GM23338 (cell line): ENCODE measurements around the gene SYNDIG1. TPM values are rescaled to one million over a fixed set of nuclear protein-coding genes. Genes with fewer than 3 reads are reported as not detected.

ENCODE experiments used
- ATAC-seq: fragments of 200-7000 bp; cut with Tn5 transposase; 3 replicates; pipeline ENCODE4 v1.9.1; 2020
- DNase-seq: peaks from one replicate; pipeline ENCODE4 v3.0.0-alpha.2; 2015; ENCODE audit warnings: low spot score
- H2AFZ ChIP-seq: fragments of 200-600 bp; sonication (generic); 2 replicates; pipeline ENCODE4 v1.8.0; 2016; ENCODE audit warnings: antibody characterized with exemption, mild to moderate bottlenecking, moderate library complexity
- H3F3A ChIP-seq: fragments of 200-600 bp; sonication (generic); replicated peaks from 2 replicates; pipeline ENCODE4 v1.8.0; 2017; ENCODE audit warnings: antibody characterized with exemption, mixed run types, low read depth
- H3K27ac ChIP-seq: fragments of 200-600 bp; sonication (generic); 2 replicates; pipeline ENCODE4 v1.6.1; 2016; ENCODE audit warnings: low read depth
- H3K27me3 ChIP-seq: fragments of 200-600 bp; sonication (generic); 2 replicates; pipeline ENCODE4 v1.8.0; 2016; ENCODE audit warnings: mild to moderate bottlenecking, mixed run types, moderate library complexity; ENCODE audit not compliant: insufficient read depth
- H3K36me3 ChIP-seq: fragments of 200-600 bp; sonication (generic); 2 replicates; pipeline ENCODE4 v1.8.0; 2016; ENCODE audit warnings: mild to moderate bottlenecking; ENCODE audit not compliant: insufficient read depth
- H3K4me1 ChIP-seq: fragments of 200-600 bp; sonication (generic); 2 replicates; pipeline ENCODE4 v1.8.0; 2016; ENCODE audit warnings: mild to moderate bottlenecking, moderate library complexity; ENCODE audit not compliant: insufficient read depth
- H3K4me2 ChIP-seq: fragments of 200-600 bp; sonication (generic); 2 replicates; pipeline ENCODE4 v1.7.1; 2017; ENCODE audit warnings: mixed run types
- H3K4me3 ChIP-seq: fragments of 200-600 bp; sonication (generic); 2 replicates; pipeline ENCODE4 v1.6.1; 2016; ENCODE audit warnings: mixed run types
- H3K79me2 ChIP-seq: fragments of 200-600 bp; sonication (generic); replicated peaks from 2 replicates; pipeline ENCODE4 v1.8.0; 2017; ENCODE audit warnings: mild to moderate bottlenecking; ENCODE audit not compliant: insufficient read depth
- H3K9me2 ChIP-seq: fragments of 200-600 bp; sonication (generic); 2 replicates; pipeline ENCODE4 v1.8.0; 2017; ENCODE audit not compliant: insufficient read depth
- H4K20me1 ChIP-seq: fragments of 200-600 bp; sonication (generic); replicated peaks from 2 replicates; pipeline ENCODE4 v1.8.0; 2017; ENCODE audit warnings: mild to moderate bottlenecking; ENCODE audit not compliant: insufficient read depth
- H3K27ac Mint-ChIP-seq: 2 replicates; pipeline ENCODE4 v1.8.0; 2020; ENCODE audit warnings: inconsistent platforms, mild to moderate bottlenecking, moderate library complexity, mixed read lengths
- H3K27me3 Mint-ChIP-seq: 3 replicates; pipeline ENCODE4 v1.8.0; 2022; ENCODE audit warnings: low read depth, mild to moderate bottlenecking, moderate library complexity, mixed read lengths, inconsistent platforms; ENCODE audit not compliant: insufficient read depth, poor library complexity
- H3K36me3 Mint-ChIP-seq: 3 replicates; pipeline ENCODE4 v1.8.0; 2021; ENCODE audit warnings: low read depth, mild to moderate bottlenecking, inconsistent platforms, moderate library complexity, mixed read lengths
- H3K4me1 Mint-ChIP-seq: 3 replicates; pipeline ENCODE4 v1.8.0; 2020; ENCODE audit warnings: mild to moderate bottlenecking, inconsistent platforms, mixed read lengths
- H3K4me3 Mint-ChIP-seq: 3 replicates; pipeline ENCODE4 v1.8.0; 2021; ENCODE audit warnings: moderate library complexity, mild to moderate bottlenecking, inconsistent platforms, mixed read lengths
- H3K9me3 Mint-ChIP-seq: 3 replicates; pipeline ENCODE4 v1.8.0; 2020; ENCODE audit warnings: moderate library complexity, mild to moderate bottlenecking, inconsistent platforms, mixed read lengths
- CREB1 ChIP-seq: fragments of 250-450 bp; sonication (Bioruptor Pico); IDR thresholded peaks from 2 replicates; pipeline ENCODE4 v1.5.0; 2020; ENCODE audit warnings: low read depth, mild to moderate bottlenecking, moderate library complexity
- CTCF ChIP-seq, 2 experiments: fragments of 200-600 bp in 1 of 2; sonication (generic) in 1 of 2; conservative IDR thresholded peaks; 2 replicates each; pipeline versions ENCODE4 v1.5.1 to v1.6.1; 2016 to 2017; ENCODE audit warnings: antibody characterized with exemption in 2 of 2, low read depth in 2 of 2, mild to moderate bottlenecking in 2 of 2, moderate library complexity in 1 of 2
- JUNB ChIP-seq: IDR thresholded peaks from one replicate; pipeline ENCODE4 v1.6.1; 2016; ENCODE audit warnings: antibody characterized with exemption; ENCODE audit not compliant: unreplicated experiment
- REST ChIP-seq: IDR thresholded peaks from one replicate; pipeline ENCODE4 v1.6.1; 2018; ENCODE audit warnings: antibody characterized with exemption; ENCODE audit not compliant: unreplicated experiment
- STAT1 ChIP-seq: IDR thresholded peaks from one replicate; pipeline ENCODE4 v1.6.1; 2016; ENCODE audit warnings: antibody characterized with exemption; ENCODE audit not compliant: unreplicated experiment
- ZNF114 ChIP-seq: fragments of 250-450 bp; sonication (Bioruptor Pico); IDR thresholded peaks from 2 replicates; pipeline ENCODE4 v1.5.0; 2020; ENCODE audit warnings: mild to moderate bottlenecking, moderate library complexity
- polyA plus RNA-seq: library from polyadenylated mRNA; unstranded; fragments of >200 nt; fragmentation: Nextera tagmentation; extraction: Ambion mirVana; gene quantifications from 2 replicates; pipeline ENCODE4 v1.2.1, GENCODE V29; 2016
- total RNA-seq: library from RNA; depleted of rRNA; stranded (reverse); fragments of >200 nt; shearing (Covaris generic); gene quantifications from 2 replicates; pipeline ENCODE4 v1.2.3, GENCODE V29; 2014
- TF ChIP-seq, protein P1 (sequence below): IDR thresholded peaks from 2 replicates; pipeline ENCODE4 v1.6.1; 2016; ENCODE audit warnings: antibody characterized with exemption

SYNDIG1 gene
- total and polyA plus RNA-seq, 2 experiments from 2014 or later, result 2.8 to 4.8 TPM

- Histone ChIP-seq H4K20me1 (no peaks in the 10 kb centered on the region), H3K4me3 (no peak overlapping the region), H3K4me2 (no peak overlapping the region), H2AFZ (no peak overlapping the region), H3K36me3 (no peaks in the 10 kb centered on the region), H3F3A (no peaks in the 10 kb centered on the region), H3K9me2 (no peaks in the 10 kb centered on the region), H3K27me3 (no peaks in the 10 kb centered on the region), H3K27ac (no peak overlapping the region), H3K4me1 (peaks cover 11% of the 10 kb centered on the region), H3K79me2 (peaks cover 13% of the 10 kb centered on the region)
- no peak for TF ChIP-seq CREB1 (CRISPR knock-in tag)
- TF ChIP-seq, protein P1, sequence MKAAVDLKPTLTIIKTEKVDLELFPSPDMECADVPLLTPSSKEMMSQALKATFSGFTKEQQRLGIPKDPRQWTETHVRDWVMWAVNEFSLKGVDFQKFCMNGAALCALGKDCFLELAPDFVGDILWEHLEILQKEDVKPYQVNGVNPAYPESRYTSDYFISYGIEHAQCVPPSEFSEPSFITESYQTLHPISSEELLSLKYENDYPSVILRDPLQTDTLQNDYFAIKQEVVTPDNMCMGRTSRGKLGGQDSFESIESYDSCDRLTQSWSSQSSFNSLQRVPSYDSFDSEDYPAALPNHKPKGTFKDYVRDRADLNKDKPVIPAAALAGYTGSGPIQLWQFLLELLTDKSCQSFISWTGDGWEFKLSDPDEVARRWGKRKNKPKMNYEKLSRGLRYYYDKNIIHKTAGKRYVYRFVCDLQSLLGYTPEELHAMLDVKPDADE, result no peak
- TF ChIP-seq STAT1, result no peak
- no peak for TF ChIP-seq JUNB
- TF ChIP-seq REST, result no peak
- peaks cover 40% of the 10 kb centered on the region for H3K4me1 Mint-ChIP-seq
- DNase-seq (no peak), ATAC-seq (no peak)
- no peak overlapping the region for H3K27ac Mint-ChIP-seq
- no peak overlapping the region for H3K4me3 Mint-ChIP-seq
- H3K36me3 Mint-ChIP-seq, result peaks cover 8% of the 10 kb centered on the region; the same call in 2 of the 3 replicates
- H3K27me3 Mint-ChIP-seq, result peaks cover 15% of the 10 kb centered on the region
- H3K9me3 Mint-ChIP-seq, result no peaks in the 10 kb centered on the region; the same call in 2 of the 3 replicates
Observed at GRCh38 chr20:24489631-24490260, 20.3 kb downstream of the SYNDIG1 start.

GRCh38 chr20:24490598-24490997 is 21.2 kb downstream of the SYNDIG1 start:
- Mint-ChIP-seq H3K9me3 (no peaks in the 10 kb centered on the region; the same call in 2 of the 3 replicates), H3K4me3 (no peak overlapping the region), H3K27me3 (peaks cover 15% of the 10 kb centered on the region), H3K36me3 (peaks cover 8% of the 10 kb centered on the region; the same call in 2 of the 3 replicates), H3K4me1 (peaks cover 35% of the 10 kb centered on the region), H3K27ac (no peak overlapping the region)
- Histone ChIP-seq H3K79me2 (peaks cover 5% of the 10 kb centered on the region; the same call in 1 of the 2 replicates), H3K9me2 (no peaks in the 10 kb centered on the region), H3K4me2 (no peak overlapping the region), H3F3A (no peaks in the 10 kb centered on the region), H3K4me3 (no peak overlapping the region), H4K20me1 (no peaks in the 10 kb centered on the region), H3K36me3 (no peaks in the 10 kb centered on the region), H2AFZ (no peak overlapping the region), H3K27ac (no peak overlapping the region), H3K4me1 (peaks cover 11% of the 10 kb centered on the region), H3K27me3 (no peaks in the 10 kb centered on the region)
- no peak for DNase-seq
- no peak for ATAC-seq
- TF ChIP-seq CREB1 (CRISPR knock-in tag), result no peak
- TF ChIP-seq ZNF114 (CRISPR knock-in tag), result no peak
- no peak for TF ChIP-seq CTCF (conservative IDR thresholded peaks at IDR 0.05; ENCODE audit: low read depth in 2 of 2)
